DOHH2 (cell line): Measurements from ENCODE around the gene SCAMP1.
"Not testable (repeated sequence)": the region's sequence is repeated elsewhere in the genome, so short reads cannot be mapped to it uniquely, and the experiment has no call there.

Experiments
- H3F3A ChIP-seq: fragments of 200-600 bp; sonication (generic), shearing (Covaris generic); 2 replicates; pipeline ENCODE4 v1.6.0; 2016; ENCODE audit warnings: antibody characterized with exemption, mild to moderate bottlenecking; ENCODE audit not compliant: control insufficient read depth, insufficient read depth
- H3K27ac ChIP-seq: fragments of 200-600 bp; sonication (generic); 2 replicates; pipeline ENCODE4 v1.5.1; 2014; ENCODE audit warnings: low read depth, mild to moderate bottlenecking, low read length, moderate library complexity
- H3K27me3 ChIP-seq: fragments of 200-600 bp; sonication (generic); 2 replicates; pipeline ENCODE4 v1.6.1; 2014; ENCODE audit warnings: mild to moderate bottlenecking, low read length, mixed read lengths; ENCODE audit not compliant: control insufficient read depth
- H3K36me3 ChIP-seq: fragments of 200-600 bp; sonication (generic); 2 replicates; pipeline ENCODE4 v1.6.1; 2014; ENCODE audit warnings: mild to moderate bottlenecking, low read length, moderate library complexity, mixed read lengths; ENCODE audit not compliant: control insufficient read depth
- H3K4me1 ChIP-seq: fragments of 200-600 bp; sonication (generic); 2 replicates; pipeline ENCODE4 v1.6.1; 2014; ENCODE audit warnings: mild to moderate bottlenecking, low read length, mixed read lengths; ENCODE audit not compliant: control insufficient read depth
- H3K4me2 ChIP-seq: fragments of 200-600 bp; sonication (generic); 2 replicates; pipeline ENCODE4 v1.6.0; 2014; ENCODE audit warnings: mild to moderate bottlenecking, low read length, moderate library complexity
- H3K4me3 ChIP-seq: fragments of 200-600 bp; sonication (generic); 2 replicates; pipeline ENCODE4 v1.5.1; 2014; ENCODE audit warnings: mild to moderate bottlenecking, low read length, mixed read lengths
- H3K79me2 ChIP-seq: fragments of 200-600 bp; sonication (generic); 2 replicates; pipeline ENCODE4 v1.6.1; 2014; ENCODE audit warnings: mild to moderate bottlenecking, low read length, mixed read lengths; ENCODE audit not compliant: control insufficient read depth
- H3K9me2 ChIP-seq: fragments of 200-600 bp; sonication (generic); replicated peaks from 2 replicates; pipeline ENCODE4 v1.6.1; 2014; ENCODE audit warnings: mild to moderate bottlenecking, low read length, mixed read lengths; ENCODE audit not compliant: control insufficient read depth
- H3K9me3 ChIP-seq: fragments of 200-600 bp; sonication (generic); 2 replicates; pipeline ENCODE4 v1.6.1; 2014; ENCODE audit warnings: antibody characterized with exemption, low read length, mixed read lengths; ENCODE audit not compliant: control insufficient read depth, insufficient read depth
- H4K20me1 ChIP-seq: fragments of 200-600 bp; sonication (generic); 2 replicates; pipeline ENCODE4 v1.6.0; 2014; ENCODE audit warnings: low read depth, mild to moderate bottlenecking, antibody characterized with exemption, low read length, moderate library complexity; ENCODE audit not compliant: control insufficient read depth, insufficient read depth
- CTCF ChIP-seq: fragments of 200-600 bp; sonication (generic); IDR thresholded peaks from one replicate; pipeline ENCODE4 v1.5.1; 2014; ENCODE audit warnings: antibody characterized with exemption, mild to moderate bottlenecking, low read depth, low read length; ENCODE audit not compliant: poor library complexity, severe bottlenecking
- EZH2phosphoT487 ChIP-seq: fragments of 200-600 bp; sonication (generic); IDR thresholded peaks from 2 replicates; pipeline ENCODE4 v1.6.1; 2017; ENCODE audit warnings: borderline replicate concordance, mild to moderate bottlenecking, antibody characterized with exemption, low read length, moderate library complexity, mixed read lengths

SCAMP1 gene

DNA sequence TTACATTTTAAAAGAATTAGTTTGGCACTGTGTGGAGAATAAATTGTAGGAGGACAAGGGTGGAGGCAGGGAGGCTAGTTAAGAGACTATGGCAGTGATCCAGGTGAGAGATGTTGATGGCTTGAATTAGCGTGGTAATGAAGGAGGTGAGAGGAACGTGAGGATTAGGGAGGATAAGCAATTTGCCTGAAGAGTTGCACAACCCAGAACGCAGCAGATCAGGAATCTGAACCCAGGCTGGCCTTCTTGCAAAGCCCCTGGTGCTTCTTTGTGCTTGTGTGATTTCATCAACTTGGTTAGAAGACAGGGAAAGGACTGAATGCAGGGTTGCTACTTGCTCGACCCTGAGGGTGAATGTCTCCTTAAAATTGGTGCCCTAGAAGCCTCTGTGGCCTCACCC lies 6.9 kb upstream of the SCAMP1 start:
- Histone ChIP-seq H3K36me3 (no peaks in the 10 kb centered on the region), H4K20me1 (no peaks in the 10 kb centered on the region), H3F3A (peaks cover 5% of the 10 kb centered on the region; the same call in 1 of the 2 replicates), H3K79me2 (peaks cover 3% of the 10 kb centered on the region; the same call in 1 of the 2 replicates), H3K27ac (no peak overlapping the region), H3K4me1 (peaks cover 3% of the 10 kb centered on the region), H3K9me3 (no peaks in the 10 kb centered on the region), H3K9me2 (no peaks in the 10 kb centered on the region), H3K27me3 (no peaks in the 10 kb centered on the region), H3K4me3 (no peak overlapping the region), H3K4me2 (no peak overlapping the region)
- TF ChIP-seq EZH2phosphoT487 (no peak), CTCF (no peak)

GRCh38 chr5:78354066-78354670 lies 6.2 kb upstream of the SCAMP1 start:
- no peaks in the 10 kb centered on the region for H3K36me3 ChIP-seq
- TF ChIP-seq EZH2phosphoT487 (no peak), CTCF (no peak)
- H3K27me3 ChIP-seq, result no peaks in the 10 kb centered on the region
- H4K20me1 ChIP-seq, result no peaks in the 10 kb centered on the region
- peaks cover 9% of the 10 kb centered on the region for H3K79me2 ChIP-seq
- no peaks in the 10 kb centered on the region for H3K9me2 ChIP-seq
- H3K4me3 ChIP-seq, result no peak overlapping the region
- H3K4me2 ChIP-seq, result no peak overlapping the region
- H3K9me3 ChIP-seq, result no peaks in the 10 kb centered on the region
- H3K27ac ChIP-seq, result no peak overlapping the region
- H3K4me1 ChIP-seq, result peaks cover 9% of the 10 kb centered on the region
- peaks cover 12% of the 10 kb centered on the region for H3F3A ChIP-seq

DNA sequence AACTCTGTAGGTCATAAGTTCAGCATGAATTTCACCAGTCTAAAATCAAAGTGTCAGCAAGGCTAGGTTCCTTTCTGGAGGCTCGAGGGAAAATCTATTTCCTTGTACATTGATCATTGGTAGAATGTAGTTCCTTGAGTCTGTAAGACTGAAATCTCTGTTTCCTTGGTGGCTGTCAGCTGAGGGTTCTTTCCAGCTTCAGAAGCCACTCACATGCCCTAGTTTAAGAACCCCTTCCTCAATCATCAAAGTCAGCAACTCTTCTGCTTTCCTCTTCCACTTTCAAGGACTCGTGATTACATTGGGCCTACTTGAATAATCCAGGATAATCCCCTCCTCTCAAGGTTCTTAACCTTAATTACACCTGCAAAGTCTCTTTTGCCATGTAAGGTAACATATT lies 4.9 kb upstream of the SCAMP1 start:
- Histone ChIP-seq H3K4me2 (no peak overlapping the region), H3K9me3 (no peaks in the 10 kb centered on the region), H3K4me1 (peaks cover 15% of the 10 kb centered on the region), H3K27me3 (no peaks in the 10 kb centered on the region), H3F3A (peaks cover 12% of the 10 kb centered on the region), H3K9me2 (no peaks in the 10 kb centered on the region), H4K20me1 (no peaks in the 10 kb centered on the region), H3K79me2 (peaks cover 16% of the 10 kb centered on the region), H3K36me3 (peaks cover under 1% of the 10 kb centered on the region; the same call in 1 of the 2 replicates), H3K27ac (no peak overlapping the region), H3K4me3 (no peak overlapping the region)
- TF ChIP-seq CTCF, result no peak
- no peak for TF ChIP-seq EZH2phosphoT487

GRCh38 chr5:78359455-78359830 lies 974 bp upstream of the SCAMP1 start:
- peaks cover 54% of the 10 kb centered on the region for H3K79me2 ChIP-seq
- peak overlapping the region; percentile 88 for H3K4me2 ChIP-seq
- peaks cover 12% of the 10 kb centered on the region for H3F3A ChIP-seq
- peak overlapping the region; percentile 97 for H3K4me3 ChIP-seq
- not testable (repeated sequence) for H3K9me3 ChIP-seq, H4K20me1 ChIP-seq, H3K9me2 ChIP-seq, H3K27me3 ChIP-seq, H3K36me3 ChIP-seq
- H3K4me1 ChIP-seq, result peaks cover 25% of the 10 kb centered on the region
- H3K27ac ChIP-seq, result peak overlapping the region; percentile 94
